AG04450 (cell line): Measurements from ENCODE around the gene BMPR1A. TPM values are rescaled to one million over a fixed set of nuclear protein-coding genes. Genes with fewer than 3 reads are reported as not detected.
"Not testable (repeated sequence)": the region's sequence is repeated elsewhere in the genome, so short reads cannot be mapped to it uniquely, and the experiment has no call there.

Experiments
- CTCF ChIA-PET: fragments of 300-600, 350-600 bp; formaldehyde crosslinking; extraction: SDS; loops from one replicate; lab custom pipeline; 2022; ENCODE audit warnings: antibody characterized with exemption, inconsistent platforms; lab: Charles Lee
- POLR2A ChIA-PET: fragments of 350-600 bp; formaldehyde crosslinking; extraction: SDS; loops from one replicate; lab custom pipeline; 2021; ENCODE audit warnings: antibody characterized with exemption, inconsistent platforms; lab: Yijun Ruan, JAX
- DNase-seq: peaks from one replicate; pipeline ENCODE4 v3.0.0-alpha.2; 2011; ENCODE audit warnings: low read depth, low spot score
- H3K27ac ChIP-seq: one replicate; pipeline ENCODE4 v1.5.1; 2012; ENCODE audit warnings: low read depth, low read length, control low read depth
- H3K27me3 ChIP-seq: one replicate; pipeline ENCODE4 v1.6.0; 2012; ENCODE audit warnings: low read length; ENCODE audit not compliant: control insufficient read depth, insufficient read depth
- H3K4me3 ChIP-seq: 2 replicates; pipeline ENCODE4 v1.5.1; 2011; ENCODE audit warnings: mild to moderate bottlenecking, low read depth, low read length, control low read depth
- H3K9me3 ChIP-seq: 2 replicates; pipeline ENCODE4 v1.5.1; 2012; ENCODE audit warnings: low read length; ENCODE audit not compliant: control insufficient read depth, insufficient read depth
- polyA plus RNA-seq: library from polyadenylated mRNA; depleted of rRNA; stranded (reverse); fragments of >200 nt; gene quantifications from 2 replicates; pipeline ENCODE4 v1.2.3, GENCODE V29; 2011
- TF ChIP-seq, protein P1 (sequence below): IDR thresholded peaks from 2 replicates; pipeline ENCODE4 v1.5.1; 2011; ENCODE audit warnings: low read depth, low read length, control low read depth, inconsistent platforms

The BMPR1A gene
- polyA plus RNA-seq, 1 experiment = 41.9 TPM

- CTCF ChIA-PET = interaction anchor here (0.8 kb wide), 1 partner anchor 123 kb away, joined by 3 read pairs; no protein-coding TSS in a partner anchor
- POLR2A ChIA-PET = no interaction called here
Measured at GRCh38 chr10:86974484-86974883, 218.1 kb downstream of the BMPR1A start.

GRCh38 chr10:86976362-86977056, 220.1 kb downstream of the BMPR1A start:
- ChIA-PET POLR2A (no interaction called here), CTCF (interaction anchor here (0.6 kb wide), 1 partner anchor 38 kb away, joined by 3 read pairs; no protein-coding TSS in a partner anchor)
- Histone ChIP-seq H3K4me3 (no peak overlapping the region), H3K9me3 (no peaks in the 10 kb centered on the region), H3K27ac (no peak overlapping the region), H3K27me3 (no peaks in the 10 kb centered on the region)
- TF ChIP-seq, protein P1, sequence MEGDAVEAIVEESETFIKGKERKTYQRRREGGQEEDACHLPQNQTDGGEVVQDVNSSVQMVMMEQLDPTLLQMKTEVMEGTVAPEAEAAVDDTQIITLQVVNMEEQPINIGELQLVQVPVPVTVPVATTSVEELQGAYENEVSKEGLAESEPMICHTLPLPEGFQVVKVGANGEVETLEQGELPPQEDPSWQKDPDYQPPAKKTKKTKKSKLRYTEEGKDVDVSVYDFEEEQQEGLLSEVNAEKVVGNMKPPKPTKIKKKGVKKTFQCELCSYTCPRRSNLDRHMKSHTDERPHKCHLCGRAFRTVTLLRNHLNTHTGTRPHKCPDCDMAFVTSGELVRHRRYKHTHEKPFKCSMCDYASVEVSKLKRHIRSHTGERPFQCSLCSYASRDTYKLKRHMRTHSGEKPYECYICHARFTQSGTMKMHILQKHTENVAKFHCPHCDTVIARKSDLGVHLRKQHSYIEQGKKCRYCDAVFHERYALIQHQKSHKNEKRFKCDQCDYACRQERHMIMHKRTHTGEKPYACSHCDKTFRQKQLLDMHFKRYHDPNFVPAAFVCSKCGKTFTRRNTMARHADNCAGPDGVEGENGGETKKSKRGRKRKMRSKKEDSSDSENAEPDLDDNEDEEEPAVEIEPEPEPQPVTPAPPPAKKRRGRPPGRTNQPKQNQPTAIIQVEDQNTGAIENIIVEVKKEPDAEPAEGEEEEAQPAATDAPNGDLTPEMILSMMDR = no peak
- DNase-seq = no peak

More at GRCh38 chr10:86974484-86974883, 218.1 kb downstream of the BMPR1A start:
- no peak overlapping the region for H3K27ac ChIP-seq
- H3K4me3 ChIP-seq = no peak overlapping the region
- no peaks in the 10 kb centered on the region for H3K27me3 ChIP-seq
- DNase-seq = no peak
- H3K9me3 ChIP-seq = no peaks in the 10 kb centered on the region; the same call in 1 of the 2 replicates
- TF ChIP-seq, protein P1 = no peak

GRCh38 chr10:86978457-86978856, 222.0 kb downstream of the BMPR1A start:
- DNase-seq, POLR2A ChIA-PET, H3K4me3 ChIP-seq, CTCF ChIA-PET, H3K27ac ChIP-seq, H3K27me3 ChIP-seq, H3K9me3 ChIP-seq: not testable (repeated sequence)

DNA sequence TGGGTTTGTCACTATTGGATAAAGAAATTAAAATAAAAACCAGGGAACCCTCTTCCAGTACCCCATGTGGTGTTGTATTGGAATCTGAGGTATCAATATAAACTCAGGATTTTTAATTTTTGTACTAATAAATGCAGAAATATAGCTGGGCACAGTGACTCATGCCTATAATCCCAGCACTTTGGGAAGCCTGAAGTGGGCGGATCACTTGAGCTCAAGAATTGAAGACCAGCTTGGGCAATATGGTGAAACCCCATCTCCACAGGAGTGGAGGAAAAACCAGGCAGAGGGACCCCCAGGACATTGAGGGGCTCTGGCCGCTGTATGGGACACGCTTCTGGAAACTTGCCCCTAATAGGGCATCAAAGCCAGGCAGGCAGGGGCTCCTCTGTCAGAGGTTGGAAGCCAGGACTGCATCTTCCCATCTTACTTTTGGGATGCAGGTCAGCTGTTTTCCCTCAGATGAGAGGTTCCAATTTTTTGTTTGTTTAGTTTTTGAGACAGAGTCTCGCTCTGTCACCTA, 222.9 kb downstream of the BMPR1A start:
- TF ChIP-seq, protein P1 = no peak

DNA sequence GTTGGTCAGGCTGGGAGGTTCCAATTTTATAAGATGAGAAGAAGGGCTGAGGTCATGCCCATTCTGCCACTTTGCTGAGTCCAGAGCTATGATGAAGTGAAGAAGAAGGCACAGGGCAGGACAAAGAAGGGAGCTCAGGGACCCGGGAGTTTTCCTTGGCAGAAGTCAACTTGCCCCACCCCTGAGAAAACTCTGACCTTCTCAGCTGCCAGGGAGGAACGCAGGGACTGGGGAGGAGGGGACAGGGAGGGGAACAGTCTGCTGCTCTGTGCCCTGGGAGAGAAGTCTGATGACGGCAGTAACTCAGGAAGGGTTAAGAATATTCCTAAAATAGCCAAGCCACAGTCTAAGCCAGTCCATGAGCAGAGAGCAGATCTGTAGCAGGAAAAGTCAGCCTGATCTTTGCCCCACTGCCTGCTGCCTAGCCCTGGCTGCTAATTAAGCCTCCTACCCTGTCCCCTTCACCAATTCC, 223.6 kb downstream of the BMPR1A start:
- no peak overlapping the region for H3K4me3 ChIP-seq
- TF ChIP-seq, protein P1 = no peak
- H3K9me3 ChIP-seq = no peaks in the 10 kb centered on the region
- POLR2A ChIA-PET = no interaction called here
- no peak overlapping the region for H3K27ac ChIP-seq
- CTCF ChIA-PET = no interaction called here
- H3K27me3 ChIP-seq = no peaks in the 10 kb centered on the region
- DNase-seq = no peak

More for the DNA sequence above, 222.9 kb downstream of the BMPR1A start:
- Histone ChIP-seq H3K27me3 (no peaks in the 10 kb centered on the region), H3K27ac (no peak overlapping the region), H3K9me3 (no peaks in the 10 kb centered on the region), H3K4me3 (no peak overlapping the region)
- CTCF ChIA-PET = no interaction called here
- POLR2A ChIA-PET = no interaction called here
- DNase-seq = no peak

DNA sequence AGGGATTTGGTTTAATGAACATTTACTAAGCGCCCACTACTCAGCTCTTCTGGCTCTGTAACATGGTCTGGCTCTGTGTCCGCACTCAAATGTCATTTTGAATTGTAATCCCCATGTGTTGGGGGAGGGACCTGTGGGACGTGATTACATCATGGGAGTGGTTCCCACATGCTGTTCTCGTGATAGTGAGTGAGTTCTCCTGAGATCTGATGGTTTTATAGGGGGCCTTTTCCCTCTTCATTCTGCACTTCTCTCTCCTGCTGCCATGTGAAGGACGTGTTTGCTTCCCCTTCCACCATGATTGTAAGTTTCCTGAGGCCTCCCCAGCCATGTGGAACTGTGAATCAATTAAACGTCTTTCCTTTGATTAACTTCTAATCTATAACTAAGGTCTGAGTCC, 224.6 kb downstream of the BMPR1A start:
- CTCF ChIA-PET, H3K27ac ChIP-seq, DNase-seq, H3K4me3 ChIP-seq, H3K27me3 ChIP-seq, H3K9me3 ChIP-seq, POLR2A ChIA-PET: not testable (repeated sequence)
